Ovary (tissue), 3 donors: ENCODE results near the gene NOXO1.

Experiments used
- CTCF ChIP-seq, 3 donors: fragments of 450-650 bp in 2 of 3; fragments of 200-600 bp in 1 of 3; IDR thresholded peaks; one replicate each; pipeline versions ENCODE4 v1.5.1 to v1.8.0; 2016 to 2022; ENCODE audit warnings: antibody characterized with exemption in 3 of 3, mild to moderate bottlenecking in 1 of 3
- EP300 ChIP-seq: sonication (generic); formaldehyde crosslinking; IDR thresholded peaks from one replicate; pipeline ENCODE4 v1.6.1; 2017; ENCODE audit warnings: antibody characterized with exemption
- POLR2A ChIP-seq: fragments of 450-650 bp; IDR thresholded peaks from one replicate; pipeline ENCODE4 v1.6.1; 2017; ENCODE audit warnings: antibody characterized with exemption, mild to moderate bottlenecking, moderate library complexity
- donor health status: DM: no; HTN: no; CAD: no.

- TF ChIP-seq CTCF (IDR thresholded peaks at IDR 0.05) = no peak
- no peak for TF ChIP-seq EP300
- no peak for TF ChIP-seq POLR2A
Observed at GRCh38 chr16:1980030-1980769, 1.1 kb downstream of the NOXO1 start.
